H1 (cell line): ENCODE measurements around the gene EPHB1. TPM values are rescaled to one million over a fixed set of nuclear protein-coding genes. Genes with fewer than 3 reads are reported as not detected.

ENCODE experiments used
- ATF3 ChIP-seq: IDR thresholded peaks from 2 replicates; pipeline ENCODE4 v1.6.1; 2011; ENCODE audit warnings: low read depth, mild to moderate bottlenecking, low read length; ENCODE audit not compliant: insufficient read depth
- BCL11A ChIP-seq, 2 experiments: IDR thresholded peaks; one replicate each; pipeline ENCODE4 v1.6.1; 2011; ENCODE audit warnings: low read depth in 2 of 2, low read length in 2 of 2, mild to moderate bottlenecking in 2 of 2
- CEBPB ChIP-seq: IDR thresholded peaks from 2 replicates; pipeline ENCODE4 v1.6.1; 2012; ENCODE audit warnings: low read depth, low read length
- CHD1 ChIP-seq: IDR thresholded peaks from 2 replicates; pipeline ENCODE4 v1.6.1; 2012; ENCODE audit warnings: low read depth, low read length, improper control_type of control experiment
- CTBP2 ChIP-seq: IDR thresholded peaks from 2 replicates; pipeline ENCODE4 v1.7.0; 2011; ENCODE audit warnings: borderline replicate concordance, mild to moderate bottlenecking, moderate library complexity, mixed read lengths, low read length; ENCODE audit not compliant: insufficient read depth, insufficient read length
- EP300 ChIP-seq, 2 experiments: IDR thresholded peaks; 1 replicate in 1 of 2; 2 replicates in 1 of 2; pipeline ENCODE4 v1.6.1; 2011 to 2012; ENCODE audit warnings: low read depth in 2 of 2, low read length in 2 of 2, mild to moderate bottlenecking in 2 of 2, borderline replicate concordance in 1 of 2, inconsistent platforms in 1 of 2, moderate library complexity in 1 of 2
- EZH2 ChIP-seq: fragments of 200-600 bp; sonication (generic); IDR thresholded peaks from 2 replicates; pipeline ENCODE4 v1.7.1; 2012; ENCODE audit warnings: low read depth, mild to moderate bottlenecking, moderate library complexity, low read length, inconsistent platforms; ENCODE audit not compliant: severe bottlenecking
- GTF2F1 ChIP-seq: IDR thresholded peaks from 2 replicates; pipeline ENCODE4 v1.6.1; 2012; ENCODE audit warnings: low read depth, low read length, improper control_type of control experiment, borderline replicate concordance
- RFX5 ChIP-seq: IDR thresholded peaks from 2 replicates; pipeline ENCODE4 v1.6.1; 2011; ENCODE audit warnings: low read depth, low read length, improper control_type of control experiment, borderline replicate concordance
- SIRT6 ChIP-seq: IDR thresholded peaks from one replicate; pipeline ENCODE4 v1.7.1; 2012; ENCODE audit warnings: low read length, inconsistent platforms
- polyA plus RNA-seq, 7 experiments: library from polyadenylated mRNA; depleted of rRNA in 3 of 7; stranded (reverse) in 5 of 7; unstranded in 2 of 7; fragments of >200 nt in 5 of 7; fragments of 200-250 nt in 2 of 7; gene quantifications; 1 replicate in 5 of 7; 2 replicates in 1 of 7; 4 replicates in 1 of 7; pipeline versions ENCODE4 v1.2.1 to v1.2.3, GENCODE V29; 2011 to 2013; ENCODE audit warnings: missing spikeins in 2 of 7, mixed read lengths in 2 of 7
- total RNA-seq: library from RNA; stranded (reverse); fragmentation: NEBNext Ultra II Directional; extraction: Animal tissue kit (Norgen Biotek cat#: 25700); gene quantifications from 2 replicates; pipeline ENCODE4 v1.2.1, GENCODE V29; 2021

The EPHB1 gene
- total and polyA plus RNA-seq, 2 of the 8 experiments (the other 6 are each of a cell fraction or from before 2014, with no cell fraction given): 3.5 to 5.9 TPM

DNA sequence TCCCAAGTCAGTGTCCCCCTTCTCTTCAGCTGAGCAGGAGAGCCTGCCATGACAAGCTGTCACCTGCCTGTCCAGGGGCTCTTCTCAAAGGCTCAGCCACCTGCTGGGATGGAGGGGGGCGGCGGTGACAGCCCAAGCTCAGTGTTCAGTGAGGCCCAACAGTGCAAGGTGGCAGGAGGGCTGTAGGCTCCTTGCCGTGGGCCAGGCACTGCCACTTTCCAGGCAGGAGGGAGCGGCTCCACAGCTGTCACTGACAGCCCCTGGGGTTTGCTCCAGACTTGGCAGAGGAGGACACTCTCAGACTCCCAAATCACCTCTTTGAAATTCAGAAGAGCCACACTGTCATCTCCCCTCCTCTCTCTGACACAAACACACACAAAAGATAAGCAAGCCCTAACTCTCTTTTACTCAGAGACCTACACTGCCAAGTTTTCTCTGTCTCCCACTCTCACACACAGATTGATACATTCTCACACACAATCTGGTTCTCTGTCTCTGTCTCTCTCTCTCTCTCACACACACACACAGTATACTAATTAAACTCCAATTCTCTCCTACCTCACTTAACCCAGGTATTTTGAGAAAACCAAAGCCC, 443.3 kb downstream of the EPHB1 start (continued):
- TF ChIP-seq CHD1 (no peak), EZH2 (no peak), CTBP2 (no peak), BCL11A (IDR thresholded peaks at IDR 0.05; ENCODE audit: low read depth in 2 of 2, low read length in 2 of 2) (no peak), SIRT6 (no peak), EP300 (IDR thresholded peaks at IDR 0.05; ENCODE audit: borderline replicate concordance in 1 of 2, low read depth in 2 of 2, low read length in 2 of 2) (no peak), CEBPB (no peak), ATF3 (no peak), GTF2F1 (no peak), RFX5 (no peak)
